ENCODE results near the gene HSBP1L1. TPM values are rescaled to one million over a fixed set of nuclear protein-coding genes. Genes with fewer than 3 reads are reported as not detected.

Gene HSBP1L1
- total RNA-seq, 6 donors from 2014 or later: 32.1 to 80.7 (median 43.8) TPM

GRCh38 chr18:79937103-79937860 is 27.2 kb upstream of the HSBP1L1 start:
- ATAC-seq (ENCODE audit: low FRiP score in 2 of 2) (no peak), DNase-seq (peak in 1 of 2 donors; percentile 15)
- WGBS, 2 donors: 96 to 97% methylated on average over 19 to 25 of the region's 25 CpGs
- TF ChIP-seq POLR2A (IDR thresholded peaks at IDR 0.05): no peak
- TF ChIP-seq CTCF (IDR thresholded peaks at IDR 0.05): no peak
- TF ChIP-seq EP300 (IDR thresholded peaks at IDR 0.05): no peak
- TF ChIP-seq POLR2AphosphoS5 (IDR thresholded peaks at IDR 0.05): no peak
- Histone ChIP-seq H3K9me3 (peaks cover 8 to 26% (median 12%) of the 10 kb centered on the region in 4 donors), H3K36me3 (peaks cover 2 to 77% (median 25%) of the 10 kb centered on the region in 4 donors), H3K4me3 (no peak overlapping the region), H3K27me3 (no peaks in the 10 kb centered on the region), H3K27ac (no peak overlapping the region), H3K4me1 (peaks cover 3 to 25% (median 11%) of the 10 kb centered on the region in 4 donors)

- H3K36me3 ChIP-seq: peaks cover 10 to 81% (median 34%) of the 10 kb centered on the region in 4 donors
- no peak for ATAC-seq (ENCODE audit: low FRiP score in 2 of 2)
- H3K9me3 ChIP-seq: peaks cover 3 to 17% (median 6%) of the 10 kb centered on the region in 4 donors
- H3K4me3 ChIP-seq: no peak overlapping the region
- no peaks in the 10 kb centered on the region for H3K27me3 ChIP-seq
- H3K4me1 ChIP-seq: peaks cover 3 to 25% (median 11%) of the 10 kb centered on the region in 4 donors
- peak in 1 of 2 donors; percentile 12 for DNase-seq
- H3K27ac ChIP-seq: peak overlapping the region in 3 of 4 donors; percentile 19 to 53 (median 22)
- TF ChIP-seq POLR2A (IDR thresholded peaks at IDR 0.05): no peak
- TF ChIP-seq POLR2AphosphoS5 (IDR thresholded peaks at IDR 0.05): no peak
- no peak for TF ChIP-seq EP300 (IDR thresholded peaks at IDR 0.05)
- no peak for TF ChIP-seq CTCF (IDR thresholded peaks at IDR 0.05)
- 88 to 93% methylated on average over 7 to 9 of the region's 9 CpGs for whole genome bisulfite sequencing, 2 donors
These were observed 26.2 kb upstream of the HSBP1L1 start for GRCh38 chr18:79938196-79938595.

GRCh38 chr18:79939096-79939495 is 25.3 kb upstream of the HSBP1L1 start:
- peaks cover 0 to 8% (median 2%) of the 10 kb centered on the region in 4 donors for H3K9me3 ChIP-seq
- peak in 1 of 2 donors; percentile 48 for DNase-seq
- no peaks in the 10 kb centered on the region for H3K27me3 ChIP-seq
- no peak for ATAC-seq (ENCODE audit: low FRiP score in 2 of 2)
- peak overlapping the region in 3 of 4 donors; percentile 4 to 53 (median 19) for H3K27ac ChIP-seq
- TF ChIP-seq EP300 (IDR thresholded peaks at IDR 0.05) (peak in 1 of 4 donors; percentile 72), CTCF (IDR thresholded peaks at IDR 0.05) (no peak)
- peaks cover 10 to 77% (median 38%) of the 10 kb centered on the region in 4 donors for H3K36me3 ChIP-seq
- no peak overlapping the region for H3K4me3 ChIP-seq
- WGBS, 2 donors: 61 to 67% methylated on average over 5 of the region's 5 CpGs
- peaks cover 3 to 29% (median 11%) of the 10 kb centered on the region in 4 donors for H3K4me1 ChIP-seq

- 87 to 93% methylated on average over 17 to 18 of the region's 18 CpGs for whole genome bisulfite sequencing, 2 donors
- Histone ChIP-seq H3K9me3 (peaks cover 0 to 5% (median 2%) of the 10 kb centered on the region in 4 donors), H3K27ac (peak overlapping the region in 1 of 4 donors; percentile 5), H3K4me3 (no peak overlapping the region), H3K36me3 (peaks cover 10 to 69% (median 34%) of the 10 kb centered on the region in 4 donors), H3K27me3 (no peaks in the 10 kb centered on the region), H3K4me1 (peaks cover 7 to 41% (median 15%) of the 10 kb centered on the region in 4 donors)
- DNase-seq: peak in 1 of 2 donors; percentile 18
- ATAC-seq (ENCODE audit: low FRiP score in 2 of 2): no peak
- TF ChIP-seq POLR2A (IDR thresholded peaks at IDR 0.05) (no peak), CTCF (IDR thresholded peaks at IDR 0.05) (no peak), POLR2AphosphoS5 (IDR thresholded peaks at IDR 0.05) (no peak), EP300 (IDR thresholded peaks at IDR 0.05) (no peak)
These were observed 24.2 kb upstream of the HSBP1L1 start for GRCh38 chr18:79940126-79940813.

All from upper lobe of left lung (tissue), 6 donors.